T-helper 22 cell (primary cell): Measurements from ENCODE around the gene LHX8.

Source experiments
- DNase-seq: peaks from one replicate; pipeline ENCODE4 v3.0.0-alpha.2; 2020; ENCODE audit warnings: low read depth

Gene LHX8

DNA sequence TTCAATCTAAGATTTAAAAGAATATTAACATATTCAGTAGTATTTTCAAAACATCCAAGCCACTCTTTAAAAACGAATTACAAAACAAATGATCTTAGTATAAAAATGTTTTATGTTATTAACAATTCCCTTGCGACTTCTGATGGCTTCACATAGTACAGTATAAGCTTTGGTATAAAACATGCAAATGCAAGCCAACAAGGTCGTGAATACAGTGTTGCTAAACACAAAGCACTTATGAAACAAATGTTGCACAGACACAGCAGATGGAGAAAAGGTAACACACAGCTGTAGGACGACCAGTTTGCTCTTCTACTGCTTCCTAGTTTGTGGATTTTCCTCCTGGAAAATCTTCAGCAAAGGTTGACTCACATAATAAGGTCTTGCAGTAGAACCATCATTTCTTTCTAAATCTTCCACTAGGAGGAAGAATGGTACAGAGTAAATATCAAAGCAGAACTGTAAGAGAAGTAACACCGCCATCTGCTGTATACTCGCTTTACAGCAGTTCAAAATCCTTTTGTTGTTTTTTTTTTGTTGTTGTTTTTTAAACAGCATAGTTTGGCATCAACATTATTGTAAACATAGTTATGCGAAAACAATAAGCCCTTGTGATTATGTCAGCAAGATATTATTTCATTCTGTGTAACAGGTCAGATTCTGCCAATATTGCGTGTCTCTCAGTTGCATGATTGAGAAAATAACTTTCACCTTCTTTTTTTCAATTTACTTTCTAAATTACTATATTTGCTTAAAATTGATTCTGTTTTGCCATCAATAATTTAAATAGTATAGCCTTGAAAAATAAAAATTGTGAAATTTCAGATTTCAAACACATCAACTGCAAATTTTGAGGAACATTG is 69.5 kb downstream of the LHX8 start:
- DNase-seq: no peak

DNA sequence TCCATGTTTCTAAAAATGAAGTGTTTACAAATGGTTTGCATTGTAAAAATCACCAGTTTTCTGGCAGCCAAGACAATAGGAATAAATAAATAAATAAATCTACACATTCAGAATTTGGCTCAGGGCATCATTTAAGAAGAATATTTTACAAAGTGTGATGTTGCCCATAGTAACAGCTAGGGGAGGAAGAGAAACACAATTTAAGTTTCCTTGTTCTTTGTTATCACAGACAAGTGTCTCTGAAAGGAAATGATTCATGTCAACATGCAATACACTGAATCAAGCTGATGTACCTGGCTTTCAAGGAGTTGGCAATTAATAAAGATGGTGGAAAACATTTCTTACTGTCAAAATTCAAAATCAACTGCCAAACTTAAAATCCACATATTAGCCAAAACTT is 74.7 kb downstream of the LHX8 start:
- DNase-seq: no peak
